A673 (cell line): ENCODE data around the gene MKNK1.

Source experiments
- CTCF ChIP-seq: fragments of 300-800, 200-600 bp; sonication (generic); conservative IDR thresholded peaks from 2 replicates; pipeline ENCODE4 v1.5.1; 2017; ENCODE audit warnings: low read depth, mild to moderate bottlenecking, antibody characterized with exemption, low read length, moderate library complexity, mixed read lengths
- EZH2 ChIP-seq: fragments of 200-600 bp; sonication (generic); IDR thresholded peaks from 2 replicates; pipeline ENCODE4 v1.6.1; 2017; ENCODE audit warnings: borderline replicate concordance, low read depth, mild to moderate bottlenecking, mixed read lengths, antibody characterized with exemption, low read length; ENCODE audit not compliant: poor library complexity, severe bottlenecking

- no peak for TF ChIP-seq EZH2
- TF ChIP-seq CTCF = no peak
Measured at GRCh38 chr1:46589529-46589928, 14.5 kb downstream of the MKNK1 start.
